Left forelimb (tissue), 1 donor: Measurements from ENCODE around the gene PRKAR1B.

Experiments used
- DNase-seq: peaks from one replicate; pipeline ENCODE4 v3.0.0-alpha.2; 2018; ENCODE audit warnings: low spot score

Gene PRKAR1B

DNA sequence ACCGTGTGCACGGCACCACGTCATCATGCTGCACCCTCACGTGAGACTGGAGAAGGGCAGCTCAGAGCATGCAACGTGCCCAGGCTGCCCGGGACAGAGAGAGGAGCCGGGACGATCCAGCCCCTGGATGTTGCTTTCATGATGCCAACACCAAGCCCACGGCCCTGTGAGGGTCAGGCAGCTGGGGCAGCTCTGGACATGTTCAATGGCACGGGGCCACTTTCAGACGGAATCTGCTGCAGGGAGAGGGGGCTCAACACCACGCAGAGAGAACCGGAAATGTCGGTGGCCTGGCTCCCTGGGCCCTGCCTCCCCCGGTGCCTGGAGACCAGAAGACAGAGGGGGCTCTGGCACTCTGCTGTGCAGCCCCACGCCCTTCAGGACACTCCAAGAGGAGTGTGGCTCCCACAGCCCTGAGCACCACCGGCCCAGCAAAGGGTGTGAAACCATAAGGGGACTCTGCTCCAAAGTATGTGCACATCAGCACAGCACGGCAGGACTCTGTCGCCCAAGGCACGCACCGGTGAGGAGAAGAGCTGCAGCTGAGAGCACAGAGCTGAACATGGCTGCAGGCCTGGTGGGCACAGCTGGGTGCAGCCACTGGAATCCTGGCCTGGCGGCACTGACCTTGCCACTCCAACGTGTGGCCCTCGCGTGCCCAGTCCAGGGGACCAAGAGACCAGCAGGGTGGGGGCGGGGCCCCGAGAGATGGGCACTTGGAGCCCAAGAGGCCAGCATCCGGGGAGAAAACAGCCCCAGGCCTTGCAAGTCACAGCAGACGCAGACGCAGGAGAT lies 137.1 kb downstream of the PRKAR1B start:
- no peak for DNase-seq

DNA sequence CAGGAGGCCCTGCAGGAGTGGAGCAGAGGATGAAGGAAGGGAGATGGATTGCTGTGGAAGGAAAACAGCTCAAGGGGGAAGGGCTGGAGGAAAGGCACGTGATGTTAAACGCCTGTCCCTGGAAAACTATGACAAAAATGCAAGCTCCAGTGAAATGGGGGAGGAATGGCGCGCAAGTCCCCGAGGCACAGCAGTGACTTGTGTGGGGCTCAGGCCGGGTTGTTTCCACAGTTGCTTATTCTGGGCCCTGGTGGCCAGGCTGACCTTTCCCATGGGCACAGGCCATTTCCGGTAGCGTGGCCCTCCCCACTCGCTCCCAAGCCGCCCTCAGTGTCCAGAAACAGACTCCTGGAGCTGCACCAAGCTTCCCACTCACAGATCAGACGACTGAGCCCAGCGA lies 139.3 kb downstream of the PRKAR1B start:
- no peak for DNase-seq

DNA sequence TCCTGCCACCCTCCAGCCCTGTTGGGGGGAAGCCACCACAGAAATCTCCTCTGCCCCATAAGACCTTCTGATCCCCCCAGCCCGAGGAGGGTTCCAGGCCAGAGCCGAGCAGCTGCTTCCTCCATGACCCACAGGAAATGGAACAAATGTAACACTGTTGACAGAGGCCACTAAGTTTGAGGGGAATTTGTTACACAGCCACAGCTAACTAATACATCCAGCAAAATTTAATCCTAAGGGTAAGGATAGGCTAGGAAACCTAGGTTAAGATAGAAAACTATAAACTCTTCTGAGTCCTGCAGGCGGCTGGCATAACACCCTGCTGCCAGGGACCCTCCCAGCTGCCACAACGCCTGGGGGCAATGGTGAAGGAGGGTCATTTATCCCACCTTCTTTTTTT lies 140.6 kb downstream of the PRKAR1B start:
- no peak for DNase-seq

DNA sequence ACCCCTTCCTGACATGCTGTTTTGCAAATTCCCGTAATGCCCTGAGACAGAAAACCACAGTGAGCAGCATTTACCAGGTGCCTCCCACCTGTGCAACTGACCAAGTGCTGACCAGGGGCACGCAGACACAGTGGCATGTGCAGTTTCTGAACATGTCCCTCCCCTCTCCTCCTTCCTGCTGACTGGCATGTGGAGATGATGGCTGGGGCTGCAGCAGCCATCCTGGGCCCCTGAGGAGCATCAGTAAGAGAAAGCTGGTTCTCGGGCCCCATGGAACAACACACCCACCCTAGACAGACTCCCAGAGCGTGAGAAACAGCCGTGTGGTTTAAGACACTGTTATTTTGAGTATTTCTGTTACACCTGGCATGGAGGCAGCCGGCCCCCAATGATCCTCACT lies 141.2 kb downstream of the PRKAR1B start:
- no peak for DNase-seq

DNA sequence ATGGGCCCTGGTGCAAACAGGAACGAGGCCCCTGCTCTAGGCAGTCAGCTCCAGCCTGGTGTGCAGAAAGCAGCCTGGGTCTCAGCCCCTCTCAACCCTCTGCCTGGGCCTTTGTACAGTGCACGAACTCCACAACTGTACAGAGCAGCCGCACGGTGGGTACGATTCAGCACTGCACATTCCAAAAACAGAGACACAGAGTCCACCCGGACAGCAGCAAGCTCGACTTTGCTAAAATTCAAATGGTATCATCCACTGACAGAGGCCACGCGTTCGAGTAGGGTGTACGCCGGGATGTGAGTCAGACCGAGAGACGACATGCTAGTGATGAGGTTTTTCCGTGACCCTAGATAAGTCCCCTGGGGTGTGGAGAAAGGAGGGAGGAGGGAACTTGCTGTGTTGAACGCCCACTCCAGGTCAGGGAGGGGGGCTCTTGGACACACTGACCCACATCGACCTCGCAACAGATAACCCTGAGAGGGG lies 141.8 kb downstream of the PRKAR1B start:
- no peak for DNase-seq

DNA sequence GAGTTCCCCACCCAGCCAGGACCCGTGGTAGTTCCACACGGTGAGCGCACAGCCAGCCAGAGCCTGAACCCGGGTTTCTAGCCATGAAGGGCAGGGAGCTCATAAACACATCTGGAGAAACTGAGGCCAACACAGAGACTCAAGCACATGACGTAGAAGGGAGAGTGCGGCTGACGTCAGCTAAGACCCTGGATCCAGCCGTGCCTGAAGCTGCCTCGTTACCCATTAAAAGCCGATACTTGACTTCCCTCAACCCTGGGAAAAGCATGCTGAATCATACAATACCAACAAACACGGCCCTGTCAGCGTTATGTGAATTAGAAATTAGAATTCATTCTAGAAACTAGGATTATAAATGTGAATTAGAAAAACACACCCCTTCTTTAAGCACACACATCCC lies 142.3 kb downstream of the PRKAR1B start:
- DNase-seq, result no peak

DNA sequence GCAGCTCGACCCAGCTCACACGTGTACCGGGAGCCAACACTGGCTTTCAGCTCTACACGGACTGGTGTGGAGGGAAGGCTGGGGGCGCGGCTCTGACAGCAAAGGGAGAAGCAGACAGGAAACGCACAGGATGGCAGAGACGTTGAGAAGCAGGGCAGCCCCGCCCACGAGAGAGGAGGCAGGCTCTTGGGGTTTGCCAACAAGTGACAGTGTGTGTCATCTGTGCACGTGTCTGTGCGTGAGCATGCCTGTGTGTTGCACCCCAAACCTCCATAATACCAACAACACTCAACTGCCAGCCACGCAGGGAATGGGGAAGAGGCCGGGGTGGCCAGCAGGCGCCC lies 143.0 kb downstream of the PRKAR1B start:
- DNase-seq, result no peak

DNA sequence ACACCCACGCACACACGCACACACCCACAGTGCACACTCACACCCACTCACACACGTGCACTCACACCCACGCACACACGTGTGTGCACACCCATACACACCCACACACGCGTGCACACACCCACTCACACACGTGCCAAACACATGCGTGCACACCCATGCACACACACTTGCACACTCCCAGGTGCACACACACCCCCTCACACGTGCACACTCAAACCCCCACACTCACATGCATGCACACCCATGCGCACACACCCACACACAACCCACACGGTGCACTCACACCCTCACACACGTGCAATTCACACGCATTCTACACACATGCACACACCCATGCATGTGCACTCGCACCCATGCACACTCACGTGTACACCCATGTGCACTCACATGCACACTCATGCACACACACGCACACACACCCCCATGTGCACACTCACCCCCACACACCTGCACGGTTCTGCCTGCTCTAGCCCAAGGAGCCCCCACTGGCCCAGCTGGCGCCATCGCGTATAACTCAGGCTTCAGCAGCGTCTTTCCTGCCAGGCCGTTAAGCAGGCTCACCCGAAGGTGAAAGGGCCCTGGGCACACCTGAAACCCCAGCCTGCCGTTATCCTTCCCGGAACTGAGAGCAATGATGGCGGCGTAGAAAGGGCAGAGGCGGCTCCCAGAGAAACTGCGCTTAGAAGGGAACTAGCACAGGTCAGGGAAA lies 143.5 kb downstream of the PRKAR1B start:
- DNase-seq, result no peak

DNA sequence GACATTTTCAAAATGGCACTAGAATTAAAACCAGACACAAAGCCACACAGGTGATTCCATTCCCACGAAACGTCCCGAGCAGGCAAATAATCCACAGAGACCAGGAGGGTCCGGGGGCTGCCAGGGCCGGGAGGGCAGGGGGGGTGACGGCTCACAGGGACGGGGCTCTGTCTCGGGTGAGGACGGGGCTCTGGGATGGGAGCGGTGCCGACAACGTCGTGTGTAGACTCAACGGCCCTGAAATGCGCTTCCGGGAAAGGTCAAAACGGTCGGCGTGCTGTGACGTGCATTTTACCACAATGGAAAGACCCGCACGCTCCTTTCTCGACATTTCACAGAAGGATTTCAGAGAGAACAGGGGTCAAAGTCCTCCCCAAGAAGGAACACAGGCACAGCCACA lies 144.2 kb downstream of the PRKAR1B start:
- no peak for DNase-seq

DNA sequence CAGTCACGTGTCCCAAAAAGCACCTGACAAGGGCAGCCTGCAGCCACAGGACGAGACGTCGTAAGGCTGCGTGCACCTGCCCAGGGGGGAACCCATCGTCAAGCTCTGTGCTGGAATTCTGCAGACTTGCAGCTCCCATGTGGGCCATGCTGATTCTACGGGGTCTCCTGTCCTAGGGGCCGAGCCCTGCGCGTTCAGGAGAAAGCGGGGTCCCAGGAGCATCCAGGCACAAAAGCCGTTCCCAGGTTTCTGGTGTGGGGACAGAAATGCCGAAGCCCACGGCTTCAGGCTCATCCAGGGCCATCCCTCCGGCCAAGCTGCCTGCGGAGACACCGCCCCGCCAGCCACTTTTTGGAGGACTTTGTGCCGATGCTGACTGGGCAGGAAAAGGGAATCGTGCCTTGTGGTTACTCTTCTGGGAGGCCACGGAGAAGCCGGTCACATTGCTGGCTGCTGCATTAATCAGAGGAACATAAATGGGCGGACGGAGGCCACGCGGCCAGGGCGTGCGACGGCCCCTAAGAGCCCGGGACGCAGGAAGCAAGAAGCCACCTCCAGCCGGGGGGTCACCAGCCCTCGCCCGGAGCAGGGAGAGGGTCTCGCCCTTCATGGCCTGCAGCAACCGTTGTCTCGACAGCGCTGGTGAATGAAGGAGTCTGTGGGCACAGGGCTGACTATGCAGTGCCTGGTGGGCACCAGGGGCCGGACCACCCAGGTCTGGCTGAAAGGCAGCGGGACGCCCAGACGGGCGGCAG lies 144.8 kb downstream of the PRKAR1B start:
- DNase-seq, result no peak

DNA sequence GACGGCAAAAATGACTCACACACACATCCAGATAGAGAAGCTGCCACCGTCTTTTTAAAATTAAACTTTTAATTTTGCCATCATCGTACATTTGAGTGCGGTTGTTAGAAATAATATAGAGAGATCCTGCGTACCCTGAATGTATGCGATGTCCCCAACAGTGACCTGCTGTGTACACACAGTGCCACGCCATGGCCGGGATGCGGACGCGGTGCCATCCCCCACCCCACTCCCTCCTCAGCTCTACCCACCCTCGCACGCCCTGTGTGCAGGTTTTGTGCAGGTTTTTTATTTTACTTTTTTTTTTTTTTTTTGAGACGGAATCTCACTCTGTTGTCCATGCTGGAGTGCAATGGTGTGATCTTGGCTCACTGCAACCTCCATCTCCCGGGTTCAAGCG lies 148.7 kb downstream of the PRKAR1B start:
- DNase-seq, result no peak

DNA sequence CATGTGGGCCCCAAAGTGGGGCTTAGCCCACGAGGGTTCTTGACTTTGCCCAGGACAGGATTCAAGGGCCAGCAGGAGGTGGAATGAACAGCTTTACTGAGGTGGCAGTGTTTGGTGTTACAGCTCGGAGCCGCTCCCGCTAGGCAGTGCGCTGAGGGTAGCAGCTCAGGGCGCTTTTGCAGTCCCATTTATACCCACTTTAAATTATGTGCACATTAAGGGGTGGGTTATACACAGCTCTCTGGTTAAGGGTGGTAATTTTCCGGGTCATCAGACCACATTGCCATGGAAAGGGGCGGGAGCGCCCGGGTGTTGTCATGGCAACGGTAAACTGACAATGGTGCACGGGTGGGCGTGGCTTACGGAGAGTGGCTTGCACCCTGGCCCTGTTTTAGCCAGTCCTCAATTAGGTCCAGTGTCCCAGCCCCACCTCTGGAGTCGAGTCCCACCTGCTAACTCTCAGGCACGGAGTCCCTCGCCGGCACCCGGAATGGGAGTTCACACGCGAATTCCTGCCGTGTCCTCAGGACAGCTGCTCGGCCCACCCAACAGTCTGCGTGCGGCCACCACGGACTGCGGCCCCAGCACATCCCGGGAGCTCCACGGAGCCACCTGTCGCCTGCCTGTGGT lies 149.2 kb downstream of the PRKAR1B start:
- no peak for DNase-seq

DNA sequence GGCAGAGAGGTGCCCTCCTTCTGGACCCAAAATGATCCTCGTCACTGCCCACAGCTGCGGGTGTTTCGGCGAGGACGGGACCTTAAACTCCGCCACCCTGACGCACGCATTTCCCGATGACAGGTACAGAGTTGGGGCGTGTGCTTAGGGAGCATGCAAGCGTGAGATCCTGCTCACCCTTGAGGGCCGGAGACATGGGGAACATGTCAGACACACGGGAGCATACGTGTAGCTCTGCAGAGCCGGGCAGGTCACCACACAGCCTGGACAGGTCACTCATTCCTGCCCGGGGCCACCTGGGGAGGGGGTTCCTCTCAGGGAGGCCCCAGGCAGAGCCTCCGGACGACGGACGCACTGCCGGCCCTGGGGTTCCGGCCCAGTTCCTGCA lies 149.8 kb downstream of the PRKAR1B start:
- no peak for DNase-seq

DNA sequence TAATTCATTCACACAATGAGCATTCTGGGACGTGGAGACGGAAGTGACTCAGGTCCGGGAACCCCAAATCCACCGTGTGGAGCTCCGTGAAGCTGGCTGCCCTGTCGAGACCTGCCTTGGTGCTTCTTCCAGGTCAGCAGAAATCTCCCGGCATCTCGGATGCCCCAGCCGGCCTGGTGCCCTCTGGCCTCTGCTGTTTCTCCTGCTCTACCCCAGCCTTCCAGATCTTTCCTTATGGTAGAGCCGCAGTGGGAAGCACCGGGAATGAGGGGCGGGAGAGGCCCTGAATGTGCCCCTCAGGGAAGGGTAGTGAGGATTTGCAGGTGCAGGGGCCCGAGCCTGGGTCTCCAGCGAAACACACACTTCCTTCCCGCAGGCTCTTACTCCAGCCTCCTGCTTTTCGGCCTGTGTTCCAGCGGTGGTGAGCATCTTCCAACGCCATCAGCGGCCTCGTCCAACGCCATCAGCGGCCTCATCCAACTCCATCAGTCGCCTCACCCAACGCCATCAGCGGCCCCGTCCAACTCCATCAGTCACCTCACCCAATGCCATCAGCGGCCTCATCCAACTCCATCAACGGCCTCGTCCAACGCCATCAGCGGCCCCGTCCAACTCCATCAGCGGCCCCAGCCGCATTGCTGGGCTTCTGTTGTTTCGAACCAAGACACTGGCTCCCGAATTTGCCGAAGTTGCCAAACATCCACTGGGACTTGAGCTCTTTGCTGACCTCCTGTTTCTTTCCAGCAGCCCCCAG lies 150.4 kb downstream of the PRKAR1B start:
- DNase-seq, result no peak

DNA sequence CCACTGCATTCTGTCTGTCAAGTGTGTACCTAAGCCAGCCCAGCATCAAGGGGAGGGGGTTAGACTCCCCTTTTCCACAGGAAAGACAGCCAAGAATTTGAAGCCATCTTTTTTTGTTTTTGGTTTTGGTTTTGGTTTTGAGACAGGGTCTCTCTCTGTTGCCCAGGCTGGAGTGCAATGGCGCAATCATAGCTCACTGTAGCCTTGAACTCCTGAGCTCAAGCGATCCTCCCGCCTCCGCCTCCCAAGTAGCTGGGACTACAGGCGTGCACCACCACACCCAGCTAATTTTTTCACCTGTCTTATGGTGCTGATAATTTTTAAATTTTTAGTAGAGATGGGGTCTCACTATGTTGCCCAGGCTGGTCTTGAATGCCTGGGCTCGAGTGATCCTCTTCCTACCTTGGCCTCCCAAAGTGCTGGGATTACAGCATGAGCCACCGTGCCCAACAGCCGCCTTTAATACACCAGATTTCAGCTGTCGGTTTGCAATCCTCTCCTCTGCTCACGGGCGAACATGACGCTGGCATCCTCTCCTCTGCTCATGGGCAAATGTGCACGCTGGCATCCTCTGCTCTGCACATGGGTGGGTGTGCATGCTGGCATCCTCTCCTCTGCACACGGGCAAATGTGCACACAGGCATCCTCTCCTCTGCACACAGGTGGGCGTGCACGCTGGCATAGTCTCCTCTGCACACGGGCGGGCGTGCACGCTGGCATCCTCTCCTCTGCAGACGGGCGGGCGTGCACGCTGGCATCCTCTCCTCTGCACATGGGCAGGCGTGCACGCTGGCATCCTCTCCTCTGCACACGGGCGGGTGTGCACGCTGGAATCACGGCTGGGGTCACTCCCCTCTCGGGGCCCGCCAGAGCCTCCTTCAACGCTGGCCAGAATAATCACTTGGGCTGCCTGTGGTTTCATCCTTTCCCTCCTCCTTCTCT lies 151.4 kb downstream of the PRKAR1B start:
- DNase-seq, result no peak

DNA sequence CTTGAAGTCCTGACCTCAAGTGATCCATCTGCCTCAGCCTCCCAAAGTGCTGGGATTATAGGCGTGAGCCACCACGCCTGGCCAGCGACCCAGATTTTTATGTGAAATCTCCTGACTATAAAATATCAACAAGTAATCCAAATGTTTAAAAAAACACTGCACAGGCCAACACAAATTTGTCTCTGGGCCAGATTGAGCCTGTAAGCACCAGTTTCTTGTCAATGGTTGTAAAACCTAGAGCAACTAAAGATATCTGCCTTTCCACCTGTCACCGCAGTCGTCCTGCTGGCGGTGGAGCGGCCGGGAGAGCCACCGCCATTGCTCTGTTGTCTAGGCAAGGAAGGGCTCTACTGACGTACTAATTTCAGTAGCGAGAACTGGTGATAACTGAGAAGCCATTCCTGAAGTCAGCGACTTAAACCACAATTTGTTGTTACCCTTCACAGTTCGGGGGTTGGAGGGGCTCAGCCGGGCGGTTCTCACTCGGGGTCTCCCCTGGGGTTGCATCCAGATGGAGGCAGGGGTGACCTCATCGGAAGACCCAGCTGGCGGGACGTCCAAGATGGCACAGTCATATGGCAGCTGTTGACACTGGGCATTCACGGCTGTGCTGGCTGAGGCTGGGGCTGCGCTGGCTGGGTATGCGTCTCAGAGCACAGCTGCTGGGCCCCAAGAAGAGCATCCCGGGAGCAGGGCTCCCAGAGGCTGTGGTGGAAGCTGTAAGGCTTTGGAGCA lies 152.3 kb downstream of the PRKAR1B start:
- DNase-seq, result peak; percentile 81

DNA sequence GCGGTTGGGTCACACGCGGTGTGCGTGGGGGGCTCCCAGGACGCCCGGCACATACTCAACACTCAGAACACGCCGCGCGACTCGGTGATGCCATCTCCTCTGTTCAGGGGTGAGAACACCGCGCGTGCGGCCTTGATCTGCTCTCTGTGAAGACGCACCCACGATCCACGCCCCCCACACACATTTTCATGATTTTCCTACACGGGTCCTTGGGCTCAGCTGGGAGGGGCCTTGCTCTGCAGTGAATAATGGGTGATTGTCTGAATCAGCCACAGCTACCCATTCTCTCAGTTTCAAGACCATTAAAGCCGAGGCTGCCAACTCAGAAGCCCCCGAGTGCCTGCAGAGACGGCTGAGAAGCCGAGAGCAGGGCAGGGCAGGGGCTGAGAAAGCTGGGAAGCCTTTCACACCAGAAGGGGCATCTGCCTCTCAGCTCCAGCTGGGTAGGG lies 153.1 kb downstream of the PRKAR1B start:
- DNase-seq, result no peak

DNA sequence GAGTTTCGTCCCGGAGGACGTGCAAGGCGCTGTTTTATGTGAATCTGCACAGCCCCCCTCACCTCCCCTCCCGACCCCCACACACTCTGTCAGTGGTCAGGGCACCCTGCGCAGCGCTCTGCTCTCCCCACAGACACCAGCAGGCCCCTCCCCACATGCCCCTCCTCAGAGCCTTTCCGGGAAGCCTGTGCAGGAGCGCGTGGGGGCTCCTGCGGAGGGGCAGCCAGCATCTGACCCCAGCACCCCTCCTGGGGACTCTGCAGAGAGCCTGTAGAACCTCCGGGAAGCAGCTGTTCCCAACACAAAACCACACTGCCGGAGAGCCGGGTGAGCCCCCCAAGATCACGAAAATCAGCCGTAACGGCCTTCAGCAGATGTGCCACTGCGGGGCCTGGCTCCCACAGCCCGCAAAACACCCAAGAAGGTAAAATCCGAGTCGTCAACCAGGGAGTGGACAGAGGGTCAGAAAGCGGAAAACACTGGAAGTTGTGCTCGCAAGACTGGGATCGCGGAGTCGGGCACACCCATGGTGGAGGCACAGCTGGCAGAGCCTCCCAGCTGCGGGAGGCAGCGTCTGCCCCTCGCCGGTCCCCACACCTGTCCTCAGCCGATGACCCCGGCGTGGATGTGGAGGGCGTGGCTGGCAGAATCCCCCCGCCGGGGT lies 153.7 kb downstream of the PRKAR1B start:
- DNase-seq, result no peak
